OCI-LY1 (cell line): ENCODE measurements around the gene PBXIP1.
A peak's percentile ranks its signal among the peaks of the same experiment; 100 is the strongest.

Experiments used
- H2AFZ ChIP-seq: fragments of 200-600 bp; sonication (generic), shearing (Covaris generic); 2 replicates; pipeline ENCODE4 v1.6.0; 2014; ENCODE audit warnings: antibody characterized with exemption, mild to moderate bottlenecking, low read length
- H3F3A ChIP-seq: fragments of 200-600 bp; sonication (generic), shearing (Covaris generic); 2 replicates; pipeline ENCODE4 v1.6.0; 2014; ENCODE audit warnings: mild to moderate bottlenecking, antibody characterized with exemption, low read length, moderate library complexity; ENCODE audit not compliant: insufficient read depth
- H3K27ac ChIP-seq: fragments of 200-600 bp; sonication (generic); 2 replicates; pipeline ENCODE4 v1.5.1; 2014; ENCODE audit warnings: low read length, mixed run types, mild to moderate bottlenecking, low read depth; ENCODE audit not compliant: poor library complexity, severe bottlenecking
- H3K27me3 ChIP-seq: fragments of 200-600 bp; sonication (generic); 2 replicates; pipeline ENCODE4 v1.6.0; 2014; ENCODE audit warnings: antibody characterized with exemption, mild to moderate bottlenecking, low read length, moderate library complexity; ENCODE audit not compliant: insufficient read depth
- H3K36me3 ChIP-seq: fragments of 200-600 bp; sonication (generic); 2 replicates; pipeline ENCODE4 v1.6.1; 2014; ENCODE audit warnings: mild to moderate bottlenecking, antibody characterized with exemption, low read length, moderate library complexity, mixed read lengths; ENCODE audit not compliant: insufficient read depth
- H3K4me1 ChIP-seq: fragments of 200-600 bp; sonication (generic); 2 replicates; pipeline ENCODE4 v1.5.1; 2014; ENCODE audit warnings: mild to moderate bottlenecking, low read length, moderate library complexity; ENCODE audit not compliant: insufficient read depth, severe bottlenecking
- H3K4me2 ChIP-seq: fragments of 200-600 bp; sonication (generic), shearing (Covaris generic); 2 replicates; pipeline ENCODE4 v1.6.1; 2014; ENCODE audit warnings: low read length
- H3K4me3 ChIP-seq: fragments of 200-600 bp; sonication (generic); 2 replicates; pipeline ENCODE4 v1.5.1; 2014; ENCODE audit warnings: low read length, low read depth, mild to moderate bottlenecking, mixed read lengths; ENCODE audit not compliant: poor library complexity, severe bottlenecking
- H3K79me2 ChIP-seq: fragments of 200-600 bp; shearing (Covaris generic); 2 replicates; pipeline ENCODE4 v1.6.1; 2016; ENCODE audit warnings: mixed run types, low read length, mixed read lengths; ENCODE audit not compliant: insufficient read depth
- H3K9ac ChIP-seq: fragments of 200-600 bp; sonication (generic), shearing (Covaris generic); 2 replicates; pipeline ENCODE4 v1.6.1; 2014; ENCODE audit warnings: mild to moderate bottlenecking, low read length, mixed read lengths
- H3K9me2 ChIP-seq: fragments of 200-600 bp; sonication (generic), shearing (Covaris generic); 2 replicates; pipeline ENCODE4 v1.6.1; 2014; ENCODE audit warnings: low read depth, mild to moderate bottlenecking, low read length, mixed read lengths
- H3K9me3 ChIP-seq: fragments of 200-600 bp; shearing (Covaris generic); 2 replicates; pipeline ENCODE4 v1.6.1; 2014; ENCODE audit warnings: low read length, mixed read lengths
- H4K20me1 ChIP-seq: fragments of 200-600 bp; sonication (generic), shearing (Covaris generic); 2 replicates; pipeline ENCODE4 v1.6.0; 2016; ENCODE audit warnings: mild to moderate bottlenecking, low read length; ENCODE audit not compliant: insufficient read depth
- EZH2 ChIP-seq: fragments of 200-600 bp; sonication (generic), shearing (Covaris generic); IDR thresholded peaks from 2 replicates; pipeline ENCODE4 v1.8.0; 2017; ENCODE audit warnings: borderline replicate concordance, mixed run types, mild to moderate bottlenecking, antibody characterized with exemption, low read length, moderate library complexity, mixed read lengths
- TF ChIP-seq, protein P1 (sequence below): fragments of 200-600 bp; sonication (generic), shearing (Covaris generic); IDR thresholded peaks from 2 replicates; pipeline ENCODE4 v1.5.1; 2017; ENCODE audit warnings: mild to moderate bottlenecking, antibody characterized with exemption, low read length, moderate library complexity, mixed read lengths

PBXIP1 gene

DNA sequence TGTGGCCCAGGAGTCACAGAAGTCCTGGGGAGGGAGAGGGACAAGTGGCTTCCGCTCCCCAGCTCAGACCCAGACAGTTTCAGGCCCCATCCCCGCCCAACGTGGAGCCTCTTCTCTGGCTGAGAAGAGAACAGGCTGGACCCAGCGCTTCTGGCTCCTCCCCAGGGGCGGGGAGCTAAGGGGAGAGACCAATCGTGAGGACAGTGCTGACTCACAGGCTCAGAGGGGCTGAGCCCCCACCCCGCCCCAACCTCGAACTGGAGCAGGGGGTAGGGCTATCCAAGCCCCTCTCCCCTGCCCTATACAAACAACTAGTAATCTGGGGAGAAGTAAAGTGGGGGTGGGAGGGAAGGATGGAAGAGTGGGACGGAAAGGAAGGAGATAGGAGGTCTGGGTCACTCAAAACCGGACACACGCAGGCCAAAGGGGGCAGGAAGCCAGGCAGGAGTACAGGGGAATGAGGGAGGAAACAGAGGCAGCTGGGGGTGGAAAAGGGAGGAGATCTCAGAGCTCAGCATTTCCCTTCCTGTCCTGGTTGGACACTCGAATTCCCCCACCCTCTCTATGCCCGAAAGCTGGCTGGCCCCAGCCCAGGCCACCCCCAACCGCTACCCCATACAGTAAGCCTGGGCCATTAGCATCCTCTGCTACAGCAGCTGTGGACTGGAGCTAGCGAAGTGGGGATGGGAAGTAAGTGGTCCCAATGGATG is 14.9 kb upstream of the PBXIP1 start, which contains the start of gene SHC1:
SHC1 (minus strand) TSS at position 117 of the 710 bp plus-strand sequence. CDS start 221 bp downstream, outside the sequence.
- no peaks in the 10 kb centered on the region for H3F3A ChIP-seq
- peak within 1 kb of the TSS; percentile 53 for H3K9ac ChIP-seq
- no peaks in the 10 kb centered on the region for H3K9me3 ChIP-seq
- no peaks in the 10 kb centered on the region for H4K20me1 ChIP-seq
- H3K4me1 ChIP-seq: peaks cover 35% of the 10 kb centered on the region
- H2AFZ ChIP-seq: no peak within 1 kb of the TSS
- TF ChIP-seq, protein P1, sequence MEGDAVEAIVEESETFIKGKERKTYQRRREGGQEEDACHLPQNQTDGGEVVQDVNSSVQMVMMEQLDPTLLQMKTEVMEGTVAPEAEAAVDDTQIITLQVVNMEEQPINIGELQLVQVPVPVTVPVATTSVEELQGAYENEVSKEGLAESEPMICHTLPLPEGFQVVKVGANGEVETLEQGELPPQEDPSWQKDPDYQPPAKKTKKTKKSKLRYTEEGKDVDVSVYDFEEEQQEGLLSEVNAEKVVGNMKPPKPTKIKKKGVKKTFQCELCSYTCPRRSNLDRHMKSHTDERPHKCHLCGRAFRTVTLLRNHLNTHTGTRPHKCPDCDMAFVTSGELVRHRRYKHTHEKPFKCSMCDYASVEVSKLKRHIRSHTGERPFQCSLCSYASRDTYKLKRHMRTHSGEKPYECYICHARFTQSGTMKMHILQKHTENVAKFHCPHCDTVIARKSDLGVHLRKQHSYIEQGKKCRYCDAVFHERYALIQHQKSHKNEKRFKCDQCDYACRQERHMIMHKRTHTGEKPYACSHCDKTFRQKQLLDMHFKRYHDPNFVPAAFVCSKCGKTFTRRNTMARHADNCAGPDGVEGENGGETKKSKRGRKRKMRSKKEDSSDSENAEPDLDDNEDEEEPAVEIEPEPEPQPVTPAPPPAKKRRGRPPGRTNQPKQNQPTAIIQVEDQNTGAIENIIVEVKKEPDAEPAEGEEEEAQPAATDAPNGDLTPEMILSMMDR: no peak
- TF ChIP-seq EZH2: no peak
- peak within 1 kb of the TSS; percentile 52 for H3K4me3 ChIP-seq
- peaks cover 33% of the 10 kb centered on the region for H3K36me3 ChIP-seq
- H3K9me2 ChIP-seq: no peaks in the 10 kb centered on the region
- H3K4me2 ChIP-seq: peak within 1 kb of the TSS; percentile 71
- peaks cover 9% of the 10 kb centered on the region for H3K79me2 ChIP-seq
- no peaks in the 10 kb centered on the region for H3K27me3 ChIP-seq
- peak within 1 kb of the TSS; percentile 69 for H3K27ac ChIP-seq

- peaks cover 41% of the 10 kb centered on the region for H3K36me3 ChIP-seq
- peak overlapping the region; percentile 53 for H3K9ac ChIP-seq
- TF ChIP-seq, protein P1: no peak
- no peak for TF ChIP-seq EZH2
- peak overlapping the region; percentile 71 for H3K4me2 ChIP-seq
- peaks cover 33% of the 10 kb centered on the region for H3K4me1 ChIP-seq
- no peaks in the 10 kb centered on the region for H3F3A ChIP-seq
- H3K27me3 ChIP-seq: no peaks in the 10 kb centered on the region
- no peaks in the 10 kb centered on the region for H3K9me3 ChIP-seq
- H3K4me3 ChIP-seq: peak overlapping the region; percentile 52
- H3K9me2 ChIP-seq: no peaks in the 10 kb centered on the region
- peak overlapping the region; percentile 51 for H3K27ac ChIP-seq
- no peak overlapping the region for H2AFZ ChIP-seq
- H3K79me2 ChIP-seq: peaks cover under 1% of the 10 kb centered on the region
- H4K20me1 ChIP-seq: no peaks in the 10 kb centered on the region
These were observed 14.1 kb upstream of the PBXIP1 start for GRCh38 chr1:154969860-154970452.

DNA sequence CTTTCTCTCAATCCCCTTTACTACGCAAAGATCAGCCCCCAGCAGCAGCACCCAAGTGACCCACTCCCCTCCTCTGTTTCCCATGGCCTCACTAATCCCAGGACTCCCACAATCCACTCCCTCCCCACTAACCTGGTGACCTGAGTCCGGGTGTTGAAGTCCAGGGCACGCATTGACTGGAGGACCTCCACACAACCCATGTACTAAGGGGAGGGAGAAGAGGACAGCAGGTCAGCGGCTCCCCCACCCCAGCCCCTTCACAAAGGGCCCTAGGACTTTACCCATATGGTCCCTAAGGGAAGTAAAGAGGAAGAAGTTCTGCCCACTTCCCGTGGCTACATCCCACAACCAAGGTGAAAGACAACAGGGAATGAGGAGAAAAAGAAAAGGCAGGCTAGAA is 13.3 kb upstream of the PBXIP1 start:
- Histone ChIP-seq H4K20me1 (no peaks in the 10 kb centered on the region), H3K9me3 (no peaks in the 10 kb centered on the region), H3K9me2 (no peaks in the 10 kb centered on the region), H3K9ac (no peak overlapping the region), H3K4me3 (no peak overlapping the region), H3F3A (no peaks in the 10 kb centered on the region), H3K4me1 (peaks cover 33% of the 10 kb centered on the region), H3K36me3 (peaks cover 41% of the 10 kb centered on the region), H3K27ac (no peak overlapping the region), H3K27me3 (no peaks in the 10 kb centered on the region), H3K79me2 (no peaks in the 10 kb centered on the region), H3K4me2 (no peak overlapping the region), H2AFZ (no peak overlapping the region)
- no peak for TF ChIP-seq EZH2
- TF ChIP-seq, protein P1: no peak
